LoVo (cell line): ENCODE data around the gene PPP3CA.
"Not testable (repeated sequence)": the region's sequence is repeated elsewhere in the genome, so short reads cannot be mapped to it uniquely, and the experiment has no call there.

Source experiments
- DNase-seq: peaks from one replicate; pipeline ENCODE4 v3.0.0-alpha.2; 2016; ENCODE audit warnings: low spot score

Gene PPP3CA

DNA sequence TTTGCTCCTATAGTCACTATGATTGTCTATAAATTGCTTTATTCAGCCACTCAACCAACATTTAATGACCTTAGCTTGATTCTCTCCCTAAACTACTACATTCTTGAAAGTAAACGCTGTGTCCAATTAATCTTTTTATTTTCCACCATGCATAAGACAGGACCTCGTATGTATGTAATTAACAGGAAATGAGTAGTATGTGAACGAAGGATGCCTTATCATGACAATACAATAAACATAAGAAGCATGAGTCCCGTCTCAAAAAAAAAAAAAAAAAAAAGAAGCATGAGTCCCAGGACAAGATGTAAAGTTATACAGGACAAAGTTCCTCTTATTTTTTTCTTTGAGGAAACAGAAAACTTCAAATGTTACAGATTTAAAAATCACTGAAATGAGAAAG is 92.5 kb downstream of the PPP3CA start:
- no peak for DNase-seq

DNA sequence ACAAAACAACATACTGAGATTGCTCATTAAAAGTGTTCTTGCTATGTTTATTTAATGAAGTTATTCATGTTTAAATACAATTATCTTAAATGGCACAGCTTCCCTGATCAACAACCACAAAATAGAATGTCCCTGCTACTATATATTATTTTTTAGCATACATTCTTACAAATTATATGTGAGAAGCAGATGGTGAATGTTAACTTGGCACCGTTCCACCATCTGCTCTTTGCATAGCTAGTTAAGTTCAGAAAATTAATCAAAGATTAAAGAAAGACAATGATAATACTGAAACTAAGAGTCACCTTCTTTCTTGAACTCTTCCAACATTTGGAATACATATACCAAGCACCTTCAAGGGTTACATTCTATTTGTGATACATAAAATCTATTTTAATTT is 94.2 kb downstream of the PPP3CA start:
- DNase-seq = no peak

GRCh38 chr4:101252721-101253120 is 94.6 kb downstream of the PPP3CA start:
- DNase-seq = no peak

- DNase-seq = no peak
Observed at GRCh38 chr4:101251261-101251660, 96.1 kb downstream of the PPP3CA start.

GRCh38 chr4:101244349-101244748 is 103.0 kb downstream of the PPP3CA start:
- no peak for DNase-seq

GRCh38 chr4:101242441-101242840 is 104.9 kb downstream of the PPP3CA start:
- no peak for DNase-seq

DNA sequence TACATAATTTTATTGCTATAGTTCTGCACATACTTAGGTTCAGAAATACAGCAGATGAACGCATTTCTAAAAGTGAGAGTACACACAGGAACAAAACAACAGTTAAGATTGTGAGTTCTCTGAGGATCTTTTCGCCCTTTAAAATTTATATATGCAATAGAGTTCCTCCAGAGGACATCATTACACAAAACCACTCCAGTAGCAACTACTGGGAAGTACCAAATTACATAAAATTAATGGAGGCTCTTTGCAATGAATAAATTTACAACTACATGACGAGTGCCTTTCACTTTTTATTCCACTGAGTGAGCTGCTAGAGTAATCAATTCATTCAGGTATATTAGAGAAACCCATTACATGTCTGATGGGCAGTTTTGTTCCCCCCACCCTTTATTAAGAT is 107.2 kb downstream of the PPP3CA start:
- no peak for DNase-seq

DNA sequence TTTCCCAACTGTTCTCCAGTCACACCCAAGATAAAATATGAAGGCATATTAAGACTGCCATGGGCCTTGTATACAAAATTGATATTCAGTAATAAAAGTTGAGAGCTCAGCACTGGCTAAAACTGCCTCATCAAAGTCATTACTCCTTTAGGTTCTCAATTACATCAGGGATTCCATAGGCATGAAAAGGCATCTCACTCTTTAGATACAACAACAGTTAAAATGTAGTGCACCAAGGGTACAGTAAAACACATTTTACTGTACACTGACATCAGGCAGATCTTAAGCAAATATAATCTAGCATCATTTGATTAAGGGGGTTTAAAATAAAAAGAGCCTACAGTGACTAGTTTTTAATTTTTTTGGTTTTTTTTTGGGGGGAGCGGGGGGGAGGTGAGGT is 107.7 kb downstream of the PPP3CA start:
- no peak for DNase-seq

DNA sequence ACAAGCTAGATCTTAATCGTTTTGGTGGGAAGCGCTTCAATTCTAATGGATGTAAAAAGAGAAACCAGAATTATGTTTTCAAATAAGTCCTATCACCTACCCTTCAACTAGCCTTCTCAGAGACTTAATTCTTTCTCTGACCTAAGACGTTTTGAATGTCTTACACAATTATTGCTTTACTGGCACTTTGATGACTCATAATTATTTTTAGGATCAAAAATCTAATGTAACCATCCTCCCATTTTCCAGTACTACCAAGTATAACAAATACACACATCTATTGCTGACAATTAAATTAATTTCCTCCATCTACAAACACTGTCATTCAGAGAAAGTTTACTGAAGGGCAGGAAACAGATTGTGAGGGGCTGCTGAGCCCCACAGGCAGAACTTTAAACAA is 108.6 kb downstream of the PPP3CA start:
- DNase-seq = no peak

DNA sequence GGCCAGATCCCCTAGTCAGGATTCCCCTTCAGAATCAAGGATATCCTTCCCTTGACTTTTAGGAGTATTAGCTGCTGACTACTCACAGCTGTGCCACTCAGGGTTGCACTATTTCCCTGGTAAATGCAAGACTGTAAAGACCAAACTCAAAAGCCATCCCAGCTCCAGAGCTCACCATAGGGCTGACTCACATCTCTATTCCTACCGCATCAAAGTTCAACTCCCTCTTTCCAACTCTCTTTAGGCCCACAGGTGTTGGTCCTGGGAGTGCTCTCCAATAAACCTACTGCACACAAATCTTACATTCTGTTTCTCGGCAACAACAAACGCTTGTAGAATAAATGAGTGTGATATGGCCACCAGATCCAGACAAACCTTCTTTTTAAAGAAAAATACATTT is 109.6 kb downstream of the PPP3CA start:
- DNase-seq = no peak

DNA sequence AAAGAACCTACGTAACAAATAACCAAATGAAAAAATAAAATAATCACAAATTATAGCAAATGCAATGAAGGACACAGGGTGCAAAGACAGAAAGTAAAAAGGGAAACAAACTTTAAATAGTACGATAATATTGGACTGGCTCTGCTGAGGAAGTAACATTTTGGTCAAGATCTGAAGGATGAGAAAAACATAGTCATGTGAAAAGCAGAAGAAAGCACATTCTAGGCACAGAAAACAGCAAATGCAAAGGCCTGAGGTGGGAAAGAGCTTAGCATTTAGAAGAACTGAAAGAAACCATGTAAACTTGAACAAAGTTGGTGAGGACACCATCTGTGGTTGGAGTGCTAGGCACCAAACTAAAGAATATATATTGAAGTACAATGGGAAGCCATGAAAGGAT is 111.2 kb downstream of the PPP3CA start:
- no peak for DNase-seq

DNA sequence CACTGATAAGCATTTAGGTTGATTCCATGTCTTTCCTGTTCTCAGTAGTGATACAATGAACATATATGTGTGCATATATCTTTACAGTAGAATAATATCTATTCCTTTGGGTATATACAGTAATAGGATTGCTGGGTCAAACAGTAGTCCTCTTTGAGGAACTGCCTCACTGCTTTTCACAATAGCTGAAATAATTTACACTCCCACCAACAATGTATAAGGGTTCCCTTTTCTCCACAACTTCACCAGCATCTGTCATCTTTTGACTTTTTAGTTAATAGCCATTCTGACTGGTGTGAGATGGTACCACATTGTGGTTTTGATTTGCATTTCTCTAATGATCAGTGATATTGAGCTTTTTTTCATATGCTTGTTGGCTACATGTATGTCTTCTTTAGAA is 113.2 kb downstream of the PPP3CA start:
- not testable (repeated sequence) for DNase-seq

GRCh38 chr4:101232074-101232776 is 115.1 kb downstream of the PPP3CA start:
- no peak for DNase-seq

- no peak for DNase-seq
Observed at GRCh38 chr4:101230801-101231426, 116.4 kb downstream of the PPP3CA start.

GRCh38 chr4:101229116-101229515 is 118.2 kb downstream of the PPP3CA start:
- DNase-seq = no peak

DNA sequence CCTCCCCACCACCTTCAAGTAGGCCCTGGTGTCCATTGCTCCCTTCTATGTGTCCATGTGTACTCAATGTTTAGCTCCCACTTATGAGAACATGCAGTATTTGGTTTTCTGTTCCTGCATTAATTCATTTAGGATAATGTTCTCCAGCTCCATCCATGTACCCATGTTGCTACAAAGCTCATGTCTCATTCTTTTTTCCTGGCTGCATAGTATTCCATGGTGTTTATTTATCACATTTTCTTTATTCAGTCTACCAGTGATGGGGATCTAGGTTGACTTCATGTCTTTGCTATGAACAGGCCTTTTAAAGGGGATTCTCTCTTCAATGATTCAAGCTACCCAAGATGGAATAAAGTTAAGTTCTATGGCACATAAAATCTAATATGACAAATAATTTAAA is 119.6 kb downstream of the PPP3CA start:
- DNase-seq = no peak

DNA sequence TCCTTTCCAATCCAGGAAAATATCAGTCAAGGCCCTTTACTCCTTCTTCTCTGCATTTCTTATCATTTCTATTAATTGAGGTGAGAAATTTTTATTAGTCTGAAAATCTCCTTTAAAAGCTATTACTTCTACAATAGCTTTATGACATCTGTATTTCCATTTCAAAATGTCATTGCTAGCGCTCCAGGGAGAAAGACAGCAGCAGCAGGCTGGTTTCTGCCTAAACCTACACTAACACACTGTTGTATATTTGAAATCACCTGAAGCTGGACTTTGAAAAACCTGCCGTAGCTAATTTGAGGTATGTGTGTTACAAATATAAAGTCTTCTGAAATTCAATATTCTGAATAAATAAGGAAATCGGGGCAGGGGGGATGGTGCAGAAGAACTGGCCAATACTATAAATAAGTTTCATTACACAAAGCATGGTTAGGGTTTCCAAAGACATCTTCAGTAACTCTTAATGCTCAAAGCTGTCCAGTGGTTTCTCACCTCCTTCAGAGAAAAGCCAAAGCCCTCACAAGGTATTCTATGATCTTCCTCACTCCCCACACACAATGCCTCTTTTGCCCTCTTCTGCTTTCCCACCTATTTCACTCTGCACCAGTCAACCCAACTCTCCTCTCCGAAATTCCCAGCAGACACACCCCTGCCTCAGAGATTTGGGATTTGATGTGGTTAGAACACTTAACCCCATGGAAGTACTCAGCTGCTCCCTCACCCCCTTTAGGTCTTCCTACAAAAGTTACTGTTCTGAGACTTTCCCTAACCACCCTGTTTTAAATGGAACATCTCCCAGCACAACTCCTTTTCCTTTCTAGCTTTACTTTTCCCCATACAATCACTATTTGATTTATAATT is 122.7 kb downstream of the PPP3CA start:
- no peak for DNase-seq

GRCh38 chr4:101222156-101222845 is 125.0 kb downstream of the PPP3CA start:
- no peak for DNase-seq

- DNase-seq = no peak
Observed at GRCh38 chr4:101221294-101221693, 126.0 kb downstream of the PPP3CA start.

- DNase-seq = no peak
Observed at GRCh38 chr4:101218894-101219293, 128.4 kb downstream of the PPP3CA start.

DNA sequence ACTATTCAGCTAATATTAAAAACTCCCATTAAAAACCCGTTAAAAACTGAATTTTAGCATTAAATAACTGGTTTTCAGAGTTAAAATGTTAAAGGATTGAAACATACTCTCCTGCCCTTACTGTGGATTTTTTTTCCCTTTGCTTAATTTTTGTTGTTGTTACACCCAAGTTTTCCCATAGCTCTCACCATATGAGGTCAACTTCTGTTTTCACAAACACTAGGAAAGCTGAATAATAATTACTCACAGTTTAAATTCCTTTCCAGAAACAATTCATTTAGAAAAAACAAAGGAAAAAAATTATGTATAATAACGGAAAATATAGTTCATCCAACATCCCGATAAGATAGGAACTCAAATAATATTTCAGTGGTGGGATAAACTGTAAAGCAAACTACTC is 129.0 kb downstream of the PPP3CA start:
- DNase-seq = no peak

DNA sequence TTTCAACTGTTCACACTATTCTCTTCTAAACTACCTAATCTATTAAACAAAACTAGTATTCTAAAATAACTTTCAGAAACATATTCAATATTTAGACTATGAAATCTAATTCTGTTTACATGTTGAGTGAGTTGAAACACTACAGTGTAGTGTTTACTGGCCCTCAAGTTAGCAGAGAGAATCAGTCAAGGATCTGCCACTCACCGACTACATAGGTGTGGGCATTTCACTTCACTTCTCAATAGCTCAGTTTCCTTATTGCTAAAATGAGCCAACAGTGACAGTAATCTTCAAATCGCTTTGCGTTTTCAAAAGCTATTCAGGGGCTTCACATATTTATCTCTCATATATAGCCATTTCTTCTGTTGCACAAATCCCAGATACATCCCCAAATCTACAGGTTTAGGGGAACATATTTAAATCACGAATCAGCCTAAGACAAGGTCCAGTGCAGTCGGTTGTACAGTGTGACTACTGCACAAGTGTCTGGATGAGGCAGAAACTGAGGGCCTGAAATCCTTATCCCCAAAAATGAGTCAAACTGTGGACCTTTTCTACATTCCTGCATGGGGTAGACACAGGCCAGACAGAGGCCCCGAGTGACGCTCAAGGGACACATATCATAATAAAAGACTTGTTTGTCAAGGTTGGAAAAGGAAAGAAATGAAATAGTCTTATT is 129.8 kb downstream of the PPP3CA start:
- no peak for DNase-seq
